ENCODE data around the gene BATF2.

BATF2 gene

GRCh38 chr11:64963072-64963631, 33.6 kb downstream of the BATF2 start:
- no peak for DNase-seq

- no peak for DNase-seq
Measured at GRCh38 chr11:64960719-64961118, 36.1 kb downstream of the BATF2 start.

- DNase-seq, result no peak
Measured at GRCh38 chr11:64959498-64959897, 37.3 kb downstream of the BATF2 start.

GRCh38 chr11:64954201-64954600, 42.6 kb downstream of the BATF2 start:
- no peak for DNase-seq

GRCh38 chr11:64951529-64951928, 45.2 kb downstream of the BATF2 start:
- DNase-seq, result no peak

GRCh38 chr11:64947208-64947814, 49.5 kb downstream of the BATF2 start:
- no peak for DNase-seq
